OCI-LY1 (cell line): ENCODE results near the gene FFAR4.

Source experiments
- EZH2 ChIP-seq: fragments of 200-600 bp; sonication (generic), shearing (Covaris generic); IDR thresholded peaks from 2 replicates; pipeline ENCODE4 v1.8.0; 2017; ENCODE audit warnings: borderline replicate concordance, mixed run types, mild to moderate bottlenecking, antibody characterized with exemption, low read length, moderate library complexity, mixed read lengths
- TF ChIP-seq, protein P1 (sequence below): fragments of 200-600 bp; sonication (generic), shearing (Covaris generic); IDR thresholded peaks from 2 replicates; pipeline ENCODE4 v1.5.1; 2017; ENCODE audit warnings: mild to moderate bottlenecking, antibody characterized with exemption, low read length, moderate library complexity, mixed read lengths

GRCh38 chr10:93542358-93542791, 24.1 kb upstream of the FFAR4 start:
- TF ChIP-seq, protein P1, sequence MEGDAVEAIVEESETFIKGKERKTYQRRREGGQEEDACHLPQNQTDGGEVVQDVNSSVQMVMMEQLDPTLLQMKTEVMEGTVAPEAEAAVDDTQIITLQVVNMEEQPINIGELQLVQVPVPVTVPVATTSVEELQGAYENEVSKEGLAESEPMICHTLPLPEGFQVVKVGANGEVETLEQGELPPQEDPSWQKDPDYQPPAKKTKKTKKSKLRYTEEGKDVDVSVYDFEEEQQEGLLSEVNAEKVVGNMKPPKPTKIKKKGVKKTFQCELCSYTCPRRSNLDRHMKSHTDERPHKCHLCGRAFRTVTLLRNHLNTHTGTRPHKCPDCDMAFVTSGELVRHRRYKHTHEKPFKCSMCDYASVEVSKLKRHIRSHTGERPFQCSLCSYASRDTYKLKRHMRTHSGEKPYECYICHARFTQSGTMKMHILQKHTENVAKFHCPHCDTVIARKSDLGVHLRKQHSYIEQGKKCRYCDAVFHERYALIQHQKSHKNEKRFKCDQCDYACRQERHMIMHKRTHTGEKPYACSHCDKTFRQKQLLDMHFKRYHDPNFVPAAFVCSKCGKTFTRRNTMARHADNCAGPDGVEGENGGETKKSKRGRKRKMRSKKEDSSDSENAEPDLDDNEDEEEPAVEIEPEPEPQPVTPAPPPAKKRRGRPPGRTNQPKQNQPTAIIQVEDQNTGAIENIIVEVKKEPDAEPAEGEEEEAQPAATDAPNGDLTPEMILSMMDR = no peak
- TF ChIP-seq EZH2 = no peak
